Measurements from ENCODE around the gene TANGO2.

Gene TANGO2

DNA sequence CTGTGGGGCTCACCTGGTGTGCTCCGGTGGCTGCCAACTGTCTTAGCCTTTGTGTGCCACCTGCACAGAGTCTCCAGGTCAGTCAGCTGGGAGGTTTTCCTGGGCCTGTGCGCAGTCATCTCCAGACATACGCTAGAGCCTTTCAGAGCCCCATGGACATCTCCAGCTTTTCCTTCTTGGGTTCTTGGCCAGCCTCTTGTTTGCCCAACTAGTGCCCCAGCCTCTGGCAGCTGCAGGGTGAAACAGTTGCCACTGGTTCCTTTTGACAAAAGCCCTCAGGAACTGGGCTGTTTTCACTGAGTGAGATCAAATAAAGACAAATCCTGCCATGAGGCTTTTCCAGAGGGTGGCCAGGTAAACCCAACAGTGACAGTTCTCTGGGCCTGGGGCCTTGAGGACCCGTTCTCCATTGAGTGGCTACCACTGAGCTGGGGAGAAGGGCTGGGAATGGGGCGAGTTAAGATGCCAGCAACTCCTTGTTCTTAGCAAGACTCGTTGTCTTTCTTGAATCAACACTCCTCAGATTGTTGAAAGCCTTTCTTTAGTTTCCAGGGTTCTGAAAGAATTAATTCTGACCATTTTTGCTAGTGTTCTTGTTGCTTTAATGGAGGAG, 78.3 kb downstream of the TANGO2 start:
- no peak for DNase-seq (ENCODE audit: extremely low read depth, low read depth)
- TF ChIP-seq, protein P1, sequence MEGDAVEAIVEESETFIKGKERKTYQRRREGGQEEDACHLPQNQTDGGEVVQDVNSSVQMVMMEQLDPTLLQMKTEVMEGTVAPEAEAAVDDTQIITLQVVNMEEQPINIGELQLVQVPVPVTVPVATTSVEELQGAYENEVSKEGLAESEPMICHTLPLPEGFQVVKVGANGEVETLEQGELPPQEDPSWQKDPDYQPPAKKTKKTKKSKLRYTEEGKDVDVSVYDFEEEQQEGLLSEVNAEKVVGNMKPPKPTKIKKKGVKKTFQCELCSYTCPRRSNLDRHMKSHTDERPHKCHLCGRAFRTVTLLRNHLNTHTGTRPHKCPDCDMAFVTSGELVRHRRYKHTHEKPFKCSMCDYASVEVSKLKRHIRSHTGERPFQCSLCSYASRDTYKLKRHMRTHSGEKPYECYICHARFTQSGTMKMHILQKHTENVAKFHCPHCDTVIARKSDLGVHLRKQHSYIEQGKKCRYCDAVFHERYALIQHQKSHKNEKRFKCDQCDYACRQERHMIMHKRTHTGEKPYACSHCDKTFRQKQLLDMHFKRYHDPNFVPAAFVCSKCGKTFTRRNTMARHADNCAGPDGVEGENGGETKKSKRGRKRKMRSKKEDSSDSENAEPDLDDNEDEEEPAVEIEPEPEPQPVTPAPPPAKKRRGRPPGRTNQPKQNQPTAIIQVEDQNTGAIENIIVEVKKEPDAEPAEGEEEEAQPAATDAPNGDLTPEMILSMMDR (IDR thresholded peaks at IDR 0.05; ENCODE audit: low read depth, low read length): no peak

DNA sequence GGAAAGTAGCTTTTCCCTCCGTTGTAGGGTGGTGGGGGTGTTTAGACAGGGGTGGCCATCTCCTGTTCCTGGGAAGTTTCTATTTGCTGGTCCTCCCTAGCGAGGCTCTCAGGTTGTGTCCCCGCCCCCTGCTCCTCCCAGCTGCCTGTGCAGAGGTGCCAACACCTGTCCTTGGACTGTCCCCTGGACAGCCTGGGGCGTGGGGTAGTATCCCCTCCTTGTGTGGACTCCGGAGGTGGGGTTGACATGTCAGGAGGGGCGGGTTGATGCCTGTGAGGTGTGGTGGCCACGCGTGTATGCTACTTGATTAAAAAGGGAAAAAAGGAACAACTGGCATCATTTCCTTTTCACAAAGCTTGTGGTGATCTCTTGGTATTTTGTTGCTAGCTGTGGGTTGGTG, 80.7 kb downstream of the TANGO2 start:
- no peak for DNase-seq (ENCODE audit: extremely low read depth, low read depth)
- TF ChIP-seq, protein P1 (IDR thresholded peaks at IDR 0.05; ENCODE audit: low read depth, low read length): no peak

DNA sequence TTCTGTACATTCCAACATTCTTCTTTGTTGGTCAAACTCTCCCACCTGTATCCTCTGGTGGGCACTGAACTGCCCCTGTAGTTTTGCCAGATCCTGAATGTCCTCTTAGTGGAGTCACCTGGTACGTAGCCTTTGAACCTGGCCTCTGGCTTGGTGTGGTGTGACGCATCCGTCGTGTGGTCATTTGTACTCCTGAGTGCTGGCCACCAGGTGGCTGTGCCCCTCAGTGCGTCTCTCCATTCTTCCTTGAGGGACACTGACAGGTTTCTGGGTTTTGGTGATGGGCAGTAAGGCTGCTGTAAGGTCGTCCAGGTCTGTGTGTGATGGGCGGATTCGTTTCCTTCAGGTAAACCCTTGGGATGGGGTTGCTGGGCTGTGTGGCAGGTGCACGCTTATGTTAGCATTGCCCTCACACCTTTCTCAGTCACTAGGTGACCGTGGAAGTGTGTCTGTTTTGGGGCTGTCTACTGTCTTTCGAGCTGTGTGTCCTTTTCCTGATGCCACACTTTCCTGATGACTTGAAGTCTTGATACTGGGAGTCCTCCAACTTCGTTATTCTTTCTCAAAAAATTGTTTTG, 81.4 kb downstream of the TANGO2 start:
- TF ChIP-seq, protein P1 (IDR thresholded peaks at IDR 0.05; ENCODE audit: low read depth, low read length): no peak
- DNase-seq (ENCODE audit: extremely low read depth, low read depth): no peak

DNA sequence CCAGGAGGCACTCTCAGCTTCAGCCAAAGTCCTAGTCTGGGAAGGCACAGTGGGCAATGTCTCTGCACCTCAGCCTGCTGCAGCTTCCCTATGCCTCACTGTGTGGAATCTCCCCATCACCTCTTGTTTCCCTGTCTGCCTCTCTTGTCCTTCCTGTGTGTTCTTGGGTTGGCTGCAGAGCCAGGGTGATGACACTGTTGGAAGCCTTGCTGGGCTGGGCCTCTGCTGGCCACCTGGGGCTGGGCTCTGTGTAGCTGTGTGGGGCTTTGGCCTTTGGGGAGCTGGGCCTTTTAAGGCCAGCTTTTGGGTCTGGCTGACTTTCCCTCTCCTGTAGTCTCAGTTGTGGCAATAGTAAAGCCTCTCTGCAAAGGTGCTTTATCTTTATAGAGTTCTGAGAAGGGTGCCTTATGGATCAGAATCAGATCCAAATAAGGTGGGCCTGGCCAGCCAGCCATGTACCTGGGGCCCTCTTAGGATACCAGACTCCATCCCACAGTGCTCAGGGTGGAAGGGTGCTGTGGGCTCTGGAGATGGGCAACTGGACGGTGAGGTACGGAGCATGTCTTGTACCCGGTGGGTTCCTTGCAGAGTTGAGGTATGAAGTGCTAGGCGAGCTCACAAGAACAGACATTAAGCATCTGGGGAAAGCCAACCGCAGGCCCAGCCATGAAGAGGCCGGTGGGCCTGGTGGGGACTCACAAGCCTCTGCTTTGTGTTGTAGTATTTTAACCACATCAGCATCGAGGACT, 84.7 kb downstream of the TANGO2 start:
- TF ChIP-seq, protein P1 (IDR thresholded peaks at IDR 0.05; ENCODE audit: low read depth, low read length): no peak
- DNase-seq (ENCODE audit: extremely low read depth, low read depth): no peak

DNA sequence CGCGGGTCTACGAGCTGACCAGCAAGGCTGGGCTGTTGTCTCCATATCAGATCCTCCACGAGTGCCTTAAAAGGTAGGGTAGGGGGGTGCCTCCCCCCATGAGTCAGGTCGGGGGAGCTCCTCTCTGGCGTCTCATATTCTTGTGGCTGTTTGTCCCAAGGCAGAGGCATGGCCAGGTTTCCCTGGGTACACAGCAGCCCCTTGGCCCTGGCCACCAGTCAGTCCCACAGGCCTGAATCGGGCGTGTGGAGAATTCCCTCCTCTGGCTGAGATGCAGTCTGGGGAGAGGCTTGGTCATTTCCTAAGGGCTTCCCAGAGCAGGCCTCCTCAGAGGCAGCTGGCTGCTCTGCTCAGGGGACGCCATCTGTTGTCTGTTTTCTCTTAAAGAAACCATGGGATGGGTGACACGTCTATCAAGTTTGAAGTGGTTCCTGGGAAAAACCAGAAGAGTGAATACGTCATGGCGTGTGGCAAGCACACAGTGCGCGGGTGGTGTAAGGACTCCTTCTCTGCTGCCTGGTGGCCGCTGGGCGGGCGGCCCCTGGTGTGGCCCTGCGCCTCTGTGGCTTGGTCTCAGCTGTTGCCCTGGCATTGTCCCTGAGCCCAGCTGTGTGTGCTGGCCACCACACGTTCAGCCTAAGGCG, 85.4 kb downstream of the TANGO2 start:
- TF ChIP-seq, protein P1 (IDR thresholded peaks at IDR 0.05; ENCODE audit: low read depth, low read length): no peak
- DNase-seq (ENCODE audit: extremely low read depth, low read depth): no peak

DNA sequence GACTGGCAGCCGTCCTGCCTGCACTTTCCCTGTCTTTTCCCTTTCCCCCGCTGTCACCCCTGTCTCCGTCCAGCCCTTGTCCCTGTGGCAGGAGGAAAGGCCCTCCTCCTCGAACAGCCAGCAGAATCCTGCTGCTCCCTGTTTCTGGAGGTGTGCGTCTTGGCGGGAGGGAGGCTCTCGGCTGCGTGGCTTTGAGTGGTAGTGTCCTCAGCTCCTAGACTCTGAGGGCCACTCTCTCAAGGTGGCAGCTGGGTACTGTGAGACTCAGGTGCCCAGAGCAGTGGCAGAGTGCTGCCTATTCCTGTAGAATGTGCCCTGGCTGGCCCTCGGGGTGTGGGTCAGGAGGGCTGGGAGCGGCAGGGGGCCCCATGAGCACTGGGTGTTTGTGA, 85.9 kb downstream of the TANGO2 start:
- TF ChIP-seq, protein P1 (IDR thresholded peaks at IDR 0.05; ENCODE audit: low read depth, low read length): no peak
- DNase-seq (ENCODE audit: extremely low read depth, low read depth): no peak

DNA sequence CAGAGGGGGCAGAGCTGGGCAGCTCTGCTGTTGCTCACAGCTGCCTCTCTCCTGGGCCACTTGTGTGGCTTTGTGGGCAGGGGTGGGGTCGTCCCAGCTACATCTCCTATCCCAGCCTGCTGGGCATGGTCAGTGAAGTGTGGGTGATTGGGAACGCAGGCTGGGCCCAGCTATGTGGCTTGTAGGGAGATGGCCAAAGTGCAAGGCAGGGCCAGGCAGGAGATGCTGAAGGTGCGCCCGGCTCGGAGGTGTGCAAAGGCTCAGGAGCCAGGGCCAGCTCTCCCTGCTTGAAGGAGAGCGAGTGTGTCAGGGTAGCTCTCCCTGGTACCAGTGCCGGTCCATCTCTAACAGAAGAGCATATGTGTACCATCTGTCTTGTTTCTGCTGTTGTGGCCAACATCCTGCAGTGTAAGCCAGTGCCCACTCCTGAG, 86.6 kb downstream of the TANGO2 start:
- TF ChIP-seq, protein P1 (IDR thresholded peaks at IDR 0.05; ENCODE audit: low read depth, low read length): no peak
- no peak for DNase-seq (ENCODE audit: extremely low read depth, low read depth)

Data from AG09319 (cell line).